ENCODE results near the gene NUDT16. TPM values are rescaled to one million over a fixed set of nuclear protein-coding genes. Genes with fewer than 3 reads are reported as not detected.

The NUDT16 gene
- total RNA-seq, 1 donor from 2014 or later, result 16.4 TPM

DNA sequence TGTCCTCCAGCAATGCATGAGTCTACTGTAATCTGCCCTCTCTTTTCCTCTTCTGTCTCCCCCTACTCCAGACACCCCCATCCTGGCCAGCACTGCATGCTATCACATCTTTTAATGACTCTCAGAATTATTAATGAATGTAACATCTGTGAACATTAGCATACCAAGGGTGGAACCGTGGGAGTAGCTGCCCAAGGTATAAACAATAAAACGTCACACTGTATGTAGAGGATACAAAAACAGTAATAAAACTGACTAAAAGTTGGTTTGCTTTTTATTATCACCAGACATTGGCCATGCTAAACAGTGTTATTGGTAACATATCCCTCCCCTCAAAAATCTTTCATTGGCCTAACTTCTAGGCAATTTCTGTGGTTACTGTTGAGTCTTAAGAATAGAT lies 24.7 kb downstream of the NUDT16 start:
- no peak for FAIRE-seq

DNA sequence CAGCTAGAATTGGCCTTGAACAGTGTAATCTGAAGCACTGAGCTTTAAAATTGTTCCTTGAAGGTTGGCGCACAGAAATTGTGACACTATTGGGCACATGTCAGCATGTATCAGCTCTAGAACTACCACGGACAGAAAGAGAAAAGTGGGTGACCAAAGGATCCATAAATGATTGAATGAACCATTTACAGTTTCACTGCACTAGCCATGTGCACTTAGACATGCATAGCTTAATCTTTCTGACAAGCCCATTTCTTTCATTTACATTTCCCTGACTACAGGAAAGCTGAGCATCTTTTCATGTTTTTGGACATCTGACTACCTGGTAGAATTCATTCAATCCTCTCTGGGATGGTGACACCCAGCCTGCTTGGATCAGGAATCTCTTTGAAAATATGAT lies 36.2 kb downstream of the NUDT16 start:
- Mint-ChIP-seq H3K27me3 (ENCODE audit: low read depth, unreplicated experiment) (peaks cover 6% of the 10 kb centered on the region), H3K9me3 (ENCODE audit: unreplicated experiment) (peaks cover 5% of the 10 kb centered on the region), H3K27ac (ENCODE audit: unreplicated experiment) (no peak overlapping the region), H3K36me3 (ENCODE audit: low read depth, unreplicated experiment) (no peaks in the 10 kb centered on the region), H3K4me3 (ENCODE audit: unreplicated experiment) (no peak overlapping the region), H3K4me1 (ENCODE audit: low read depth, unreplicated experiment) (no peaks in the 10 kb centered on the region)
- no peak overlapping the region for H3K9ac ChIP-seq (ENCODE audit: low read length)
- H3K27ac ChIP-seq (ENCODE audit: low read depth, low read length), result no peak overlapping the region
- no peaks in the 10 kb centered on the region for H3K79me2 ChIP-seq (ENCODE audit: insufficient read depth, low read length)
- H3K4me1 ChIP-seq (ENCODE audit: insufficient read depth, low read length), result no peaks in the 10 kb centered on the region
- H3K27me3 ChIP-seq (ENCODE audit: insufficient read depth, low read length), result no peaks in the 10 kb centered on the region
- no peak for FAIRE-seq
- H3K4me3 ChIP-seq (ENCODE audit: insufficient read depth, low read depth, low read length), result no peak overlapping the region
- no peaks in the 10 kb centered on the region for H3K36me3 ChIP-seq (ENCODE audit: insufficient read depth, low read length)
- no peak for TF ChIP-seq EZH2 (IDR thresholded peaks at IDR 0.05; ENCODE audit: insufficient read depth, low read length)
- TF ChIP-seq, protein P1, sequence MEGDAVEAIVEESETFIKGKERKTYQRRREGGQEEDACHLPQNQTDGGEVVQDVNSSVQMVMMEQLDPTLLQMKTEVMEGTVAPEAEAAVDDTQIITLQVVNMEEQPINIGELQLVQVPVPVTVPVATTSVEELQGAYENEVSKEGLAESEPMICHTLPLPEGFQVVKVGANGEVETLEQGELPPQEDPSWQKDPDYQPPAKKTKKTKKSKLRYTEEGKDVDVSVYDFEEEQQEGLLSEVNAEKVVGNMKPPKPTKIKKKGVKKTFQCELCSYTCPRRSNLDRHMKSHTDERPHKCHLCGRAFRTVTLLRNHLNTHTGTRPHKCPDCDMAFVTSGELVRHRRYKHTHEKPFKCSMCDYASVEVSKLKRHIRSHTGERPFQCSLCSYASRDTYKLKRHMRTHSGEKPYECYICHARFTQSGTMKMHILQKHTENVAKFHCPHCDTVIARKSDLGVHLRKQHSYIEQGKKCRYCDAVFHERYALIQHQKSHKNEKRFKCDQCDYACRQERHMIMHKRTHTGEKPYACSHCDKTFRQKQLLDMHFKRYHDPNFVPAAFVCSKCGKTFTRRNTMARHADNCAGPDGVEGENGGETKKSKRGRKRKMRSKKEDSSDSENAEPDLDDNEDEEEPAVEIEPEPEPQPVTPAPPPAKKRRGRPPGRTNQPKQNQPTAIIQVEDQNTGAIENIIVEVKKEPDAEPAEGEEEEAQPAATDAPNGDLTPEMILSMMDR (IDR thresholded peaks at IDR 0.05; ENCODE audit: insufficient read depth, low read depth, low read length), result no peak
- H3K9me3 ChIP-seq (ENCODE audit: insufficient read depth, low read depth, low read length), result no peaks in the 10 kb centered on the region
- H2AFZ ChIP-seq (ENCODE audit: low read depth, low read length), result no peak overlapping the region
- H3K4me2 ChIP-seq (ENCODE audit: low read length), result no peak overlapping the region
- no peaks in the 10 kb centered on the region for H4K20me1 ChIP-seq (ENCODE audit: insufficient read depth, low read length)
- DNase-seq (ENCODE audit: low read depth), result no peak

More for the DNA sequence above, 24.7 kb downstream of the NUDT16 start:
- H3K4me3 Mint-ChIP-seq (ENCODE audit: unreplicated experiment), result no peak overlapping the region
- no peaks in the 10 kb centered on the region for H3K27me3 ChIP-seq (ENCODE audit: insufficient read depth, low read length)
- no peaks in the 10 kb centered on the region for H3K79me2 ChIP-seq (ENCODE audit: insufficient read depth, low read length)
- H3K36me3 ChIP-seq (ENCODE audit: insufficient read depth, low read length), result no peaks in the 10 kb centered on the region
- no peaks in the 10 kb centered on the region for H3K9me3 Mint-ChIP-seq (ENCODE audit: unreplicated experiment)
- TF ChIP-seq, protein P1 (IDR thresholded peaks at IDR 0.05; ENCODE audit: insufficient read depth, low read depth, low read length), result no peak
- no peak for TF ChIP-seq EZH2 (IDR thresholded peaks at IDR 0.05; ENCODE audit: insufficient read depth, low read length)
- H4K20me1 ChIP-seq (ENCODE audit: insufficient read depth, low read length), result no peaks in the 10 kb centered on the region
- peaks cover 3% of the 10 kb centered on the region for H3K9me3 ChIP-seq (ENCODE audit: insufficient read depth, low read depth, low read length)
- H3K4me3 ChIP-seq (ENCODE audit: insufficient read depth, low read depth, low read length), result no peak overlapping the region
- no peak overlapping the region for H2AFZ ChIP-seq (ENCODE audit: low read depth, low read length)
- H3K4me1 ChIP-seq (ENCODE audit: insufficient read depth, low read length), result peaks cover 14% of the 10 kb centered on the region
- no peak overlapping the region for H3K27ac Mint-ChIP-seq (ENCODE audit: unreplicated experiment)
- H3K27me3 Mint-ChIP-seq (ENCODE audit: low read depth, unreplicated experiment), result no peaks in the 10 kb centered on the region
- no peak for DNase-seq (ENCODE audit: low read depth)
- no peak overlapping the region for H3K27ac ChIP-seq (ENCODE audit: low read depth, low read length)
- no peak overlapping the region for H3K9ac ChIP-seq (ENCODE audit: low read length)
- no peaks in the 10 kb centered on the region for H3K36me3 Mint-ChIP-seq (ENCODE audit: low read depth, unreplicated experiment)
- peaks cover 13% of the 10 kb centered on the region for H3K4me1 Mint-ChIP-seq (ENCODE audit: low read depth, unreplicated experiment)
- H3K4me2 ChIP-seq (ENCODE audit: low read length), result no peak overlapping the region

DNA sequence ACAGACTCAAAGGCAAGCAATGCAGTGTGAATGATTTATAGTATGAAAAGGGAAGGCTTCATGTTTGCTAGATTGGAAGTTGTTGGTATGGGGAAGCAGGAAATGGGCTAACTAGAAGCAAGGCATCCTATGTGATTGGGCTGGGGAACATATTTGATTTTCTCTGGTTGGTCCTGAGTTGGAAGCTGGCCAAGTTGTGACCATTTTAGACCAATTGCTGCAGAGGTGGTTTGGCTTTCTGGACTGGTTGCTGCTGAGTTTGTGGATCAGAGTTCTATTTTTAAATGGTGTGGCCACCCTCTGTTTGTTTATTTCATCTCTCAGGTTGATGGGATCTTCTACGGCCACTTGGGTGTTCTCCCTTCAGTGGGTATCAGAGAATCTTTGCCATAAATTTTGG lies 39.7 kb downstream of the NUDT16 start:
- Histone ChIP-seq H3K9ac (ENCODE audit: low read length) (no peak overlapping the region), H3K4me1 (ENCODE audit: insufficient read depth, low read length) (no peaks in the 10 kb centered on the region), H3K27me3 (ENCODE audit: insufficient read depth, low read length) (no peaks in the 10 kb centered on the region), H3K4me3 (ENCODE audit: insufficient read depth, low read depth, low read length) (no peak overlapping the region), H3K27ac (ENCODE audit: low read depth, low read length) (no peak overlapping the region), H3K4me2 (ENCODE audit: low read length) (no peak overlapping the region), H2AFZ (ENCODE audit: low read depth, low read length) (no peak overlapping the region), H4K20me1 (ENCODE audit: insufficient read depth, low read length) (no peaks in the 10 kb centered on the region), H3K9me3 (ENCODE audit: insufficient read depth, low read depth, low read length) (no peaks in the 10 kb centered on the region), H3K36me3 (ENCODE audit: insufficient read depth, low read length) (no peaks in the 10 kb centered on the region), H3K79me2 (ENCODE audit: insufficient read depth, low read length) (no peaks in the 10 kb centered on the region)
- DNase-seq (ENCODE audit: low read depth) (no peak), FAIRE-seq (no peak)
- no peaks in the 10 kb centered on the region for H3K4me1 Mint-ChIP-seq (ENCODE audit: low read depth, unreplicated experiment)
- no peaks in the 10 kb centered on the region for H3K36me3 Mint-ChIP-seq (ENCODE audit: low read depth, unreplicated experiment)
- H3K27ac Mint-ChIP-seq (ENCODE audit: unreplicated experiment), result no peak overlapping the region
- TF ChIP-seq EZH2 (IDR thresholded peaks at IDR 0.05; ENCODE audit: insufficient read depth, low read length), result no peak
- TF ChIP-seq, protein P1 (IDR thresholded peaks at IDR 0.05; ENCODE audit: insufficient read depth, low read depth, low read length), result no peak
- H3K27me3 Mint-ChIP-seq (ENCODE audit: low read depth, unreplicated experiment), result peaks cover 12% of the 10 kb centered on the region
- no peak overlapping the region for H3K4me3 Mint-ChIP-seq (ENCODE audit: unreplicated experiment)
- H3K9me3 Mint-ChIP-seq (ENCODE audit: unreplicated experiment), result peaks cover 7% of the 10 kb centered on the region

All from astrocyte (in vitro differentiated cells and primary cell).